ENCODE measurements around the gene ZNF616. TPM values are rescaled to one million over a fixed set of nuclear protein-coding genes. Genes with fewer than 3 reads are reported as not detected.

The ZNF616 gene
- total RNA-seq, 4 donors from 2014 or later: 3.0 to 6.6 (median 4.3) TPM

DNA sequence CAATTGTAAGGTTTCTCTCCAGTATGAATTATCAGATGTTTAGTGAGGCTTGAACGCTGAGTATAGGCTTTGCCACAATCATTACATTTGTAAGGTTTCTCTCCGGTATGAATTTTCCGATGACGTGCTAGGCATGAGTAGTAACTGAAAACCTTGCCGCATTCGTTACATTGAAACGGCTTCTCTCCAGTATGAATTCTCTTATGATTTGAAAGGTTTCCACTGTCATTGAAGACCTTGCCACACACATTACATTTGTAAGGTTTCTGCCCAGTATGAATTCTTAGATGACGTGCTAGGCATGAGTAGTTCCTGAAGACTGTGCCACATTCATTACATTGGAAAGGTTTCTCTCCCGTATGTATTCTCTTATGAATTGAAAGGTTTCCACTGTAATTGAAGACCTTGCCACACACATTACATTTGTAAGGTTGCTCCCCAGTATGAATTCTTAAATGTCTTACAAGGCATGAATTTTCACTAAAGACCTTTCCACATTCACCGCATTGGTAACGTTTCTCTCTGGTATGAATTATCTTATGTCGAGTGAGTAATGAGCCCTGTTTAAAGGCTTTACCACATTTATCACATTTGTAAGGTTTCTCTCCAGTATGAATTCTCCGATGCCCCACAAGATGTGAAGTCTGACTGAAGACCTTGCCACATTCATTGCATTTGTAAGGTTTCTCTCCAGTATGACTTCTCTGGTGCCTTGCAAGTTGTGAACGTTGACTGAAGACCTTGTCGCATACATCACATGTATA, 16.0 kb upstream of the ZNF616 start:
- Histone ChIP-seq H3K4me3 (no peak overlapping the region), H3K4me1 (no peaks in the 10 kb centered on the region), H3K27me3 (no peaks in the 10 kb centered on the region), H3K36me3 (peaks cover 33 to 62% (median 49%) of the 10 kb centered on the region in 4 donors), H3K27ac (replicated peaks in 1 of 4) (no peak overlapping the region), H3K9me3 (peaks cover 0 to 26% (median 19%) of the 10 kb centered on the region in 4 donors)
- 98% methylated on average over 15 of the region's 15 CpGs for WGBS
- TF ChIP-seq, protein P1, sequence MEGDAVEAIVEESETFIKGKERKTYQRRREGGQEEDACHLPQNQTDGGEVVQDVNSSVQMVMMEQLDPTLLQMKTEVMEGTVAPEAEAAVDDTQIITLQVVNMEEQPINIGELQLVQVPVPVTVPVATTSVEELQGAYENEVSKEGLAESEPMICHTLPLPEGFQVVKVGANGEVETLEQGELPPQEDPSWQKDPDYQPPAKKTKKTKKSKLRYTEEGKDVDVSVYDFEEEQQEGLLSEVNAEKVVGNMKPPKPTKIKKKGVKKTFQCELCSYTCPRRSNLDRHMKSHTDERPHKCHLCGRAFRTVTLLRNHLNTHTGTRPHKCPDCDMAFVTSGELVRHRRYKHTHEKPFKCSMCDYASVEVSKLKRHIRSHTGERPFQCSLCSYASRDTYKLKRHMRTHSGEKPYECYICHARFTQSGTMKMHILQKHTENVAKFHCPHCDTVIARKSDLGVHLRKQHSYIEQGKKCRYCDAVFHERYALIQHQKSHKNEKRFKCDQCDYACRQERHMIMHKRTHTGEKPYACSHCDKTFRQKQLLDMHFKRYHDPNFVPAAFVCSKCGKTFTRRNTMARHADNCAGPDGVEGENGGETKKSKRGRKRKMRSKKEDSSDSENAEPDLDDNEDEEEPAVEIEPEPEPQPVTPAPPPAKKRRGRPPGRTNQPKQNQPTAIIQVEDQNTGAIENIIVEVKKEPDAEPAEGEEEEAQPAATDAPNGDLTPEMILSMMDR (IDR thresholded peaks at IDR 0.05): no peak
- TF ChIP-seq POLR2AphosphoS5 (IDR thresholded peaks at IDR 0.05): no peak
- TF ChIP-seq POLR2A (IDR thresholded peaks at IDR 0.05; ENCODE audit: low read depth): no peak
- no peak for TF ChIP-seq EP300 (IDR thresholded peaks at IDR 0.05)
- DNase-seq (ENCODE audit: extremely low spot score): no peak
- intact Hi-C loops (cut with DNase I): no loop called here

DNA sequence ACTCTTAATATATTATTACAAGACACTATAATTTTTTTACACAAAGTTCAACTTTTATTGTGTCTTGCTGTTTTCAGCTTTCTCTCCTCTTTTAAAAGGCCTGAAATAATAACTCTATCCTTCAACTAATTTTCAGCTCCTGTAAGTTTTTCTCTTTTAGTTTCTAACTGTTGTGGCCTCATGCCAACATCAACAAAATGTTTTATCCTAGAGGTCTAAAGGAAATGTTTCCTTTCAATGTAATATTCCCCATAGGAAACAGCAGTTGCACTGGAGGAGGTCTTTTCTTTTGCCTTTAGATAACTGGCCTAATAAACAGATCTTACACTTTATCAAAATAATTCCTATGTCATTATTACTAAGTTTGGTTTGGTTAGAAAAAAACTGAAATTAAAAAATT, 8.5 kb upstream of the ZNF616 start:
- Histone ChIP-seq H3K36me3 (peaks cover 0 to 3% (median 0%) of the 10 kb centered on the region in 4 donors), H3K4me3 (no peak overlapping the region), H3K27me3 (no peaks in the 10 kb centered on the region), H3K9me3 (no peaks in the 10 kb centered on the region), H3K4me1 (no peaks in the 10 kb centered on the region), H3K27ac (replicated peaks in 1 of 4) (no peak overlapping the region)
- TF ChIP-seq, protein P1 (IDR thresholded peaks at IDR 0.05): no peak
- TF ChIP-seq POLR2AphosphoS5 (IDR thresholded peaks at IDR 0.05) (no peak), EP300 (IDR thresholded peaks at IDR 0.05) (no peak), POLR2A (IDR thresholded peaks at IDR 0.05; ENCODE audit: low read depth) (no peak)
- no peak for DNase-seq (ENCODE audit: extremely low spot score)
- intact Hi-C loops (cut with DNase I): no loop called here

DNA sequence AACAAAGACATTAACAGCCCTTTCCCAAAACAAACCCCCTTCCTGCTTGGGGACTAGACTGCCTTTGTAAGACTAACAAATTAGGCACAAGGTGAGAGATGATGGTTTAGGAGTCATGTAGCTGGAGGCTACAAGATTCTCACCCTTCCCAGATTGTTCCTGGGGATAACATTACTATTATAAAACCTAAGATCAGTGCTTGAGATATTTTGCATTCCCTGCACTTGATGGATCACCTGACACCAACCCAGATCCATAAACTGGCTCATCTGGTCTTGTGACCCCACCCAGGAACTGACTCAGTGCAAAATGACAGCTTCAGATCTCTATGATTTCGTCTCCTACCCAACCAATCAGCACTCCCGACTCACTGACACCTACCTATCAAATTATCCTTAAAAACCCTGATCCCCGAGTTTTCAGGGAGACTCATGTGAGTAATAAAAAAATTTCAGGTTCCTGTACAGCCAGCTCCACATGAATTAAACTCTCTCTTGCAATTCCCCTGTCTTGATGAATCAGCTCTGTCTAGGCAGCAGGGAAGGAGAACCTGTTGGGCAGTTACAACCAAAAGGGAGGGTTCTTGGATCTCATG, 2.4 kb upstream of the ZNF616 start:
- H3K27me3 ChIP-seq: no peaks in the 10 kb centered on the region

DNA sequence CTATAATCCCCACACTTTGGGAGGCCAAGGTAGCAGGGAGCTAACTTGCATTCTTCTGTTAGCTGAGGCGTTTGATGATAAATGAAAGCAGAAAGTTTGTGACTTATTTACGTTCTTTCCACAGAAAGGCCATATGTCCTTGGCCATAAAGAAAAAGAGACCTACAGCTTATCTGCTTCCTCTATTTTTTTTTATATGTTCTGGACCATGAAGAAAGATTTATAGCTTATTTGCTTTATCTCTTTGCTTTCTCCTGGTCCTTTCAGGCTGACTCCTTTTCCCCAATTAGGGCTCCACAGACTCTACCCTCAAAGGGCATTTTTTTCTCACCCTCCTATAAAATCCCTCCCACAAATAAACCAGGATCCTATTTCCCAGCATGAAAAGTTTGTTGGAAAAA, 1.5 kb upstream of the ZNF616 start:
- WGBS: 90% methylated on average over 2 of the region's 2 CpGs
- intact Hi-C loops (cut with DNase I): no loop called here
- TF ChIP-seq POLR2A (IDR thresholded peaks at IDR 0.05; ENCODE audit: low read depth) (no peak), EP300 (IDR thresholded peaks at IDR 0.05) (no peak), POLR2AphosphoS5 (IDR thresholded peaks at IDR 0.05) (no peak)
- TF ChIP-seq, protein P1 (IDR thresholded peaks at IDR 0.05): no peak

More for the DNA sequence above, 2.4 kb upstream of the ZNF616 start:
- no peaks in the 10 kb centered on the region for H3K9me3 ChIP-seq
- H3K27ac ChIP-seq (replicated peaks in 1 of 4): no peak overlapping the region
- DNase-seq (ENCODE audit: extremely low spot score): no peak
- WGBS: 79% methylated on average over 3 of the region's 3 CpGs
- no peak overlapping the region for H3K4me3 ChIP-seq
- intact Hi-C loops (cut with DNase I): no loop called here
- no peaks in the 10 kb centered on the region for H3K36me3 ChIP-seq
- H3K4me1 ChIP-seq: peaks cover 12 to 26% (median 20%) of the 10 kb centered on the region in 4 donors
- TF ChIP-seq POLR2A (IDR thresholded peaks at IDR 0.05; ENCODE audit: low read depth): no peak
- no peak for TF ChIP-seq EP300 (IDR thresholded peaks at IDR 0.05)
- TF ChIP-seq, protein P1 (IDR thresholded peaks at IDR 0.05): no peak
- TF ChIP-seq POLR2AphosphoS5 (IDR thresholded peaks at IDR 0.05): no peak

More for the DNA sequence above, 1.5 kb upstream of the ZNF616 start:
- Histone ChIP-seq H3K27ac (replicated peaks in 1 of 4) (no peak overlapping the region), H3K4me1 (peaks cover 12 to 26% (median 20%) of the 10 kb centered on the region in 4 donors), H3K36me3 (no peaks in the 10 kb centered on the region), H3K9me3 (no peaks in the 10 kb centered on the region), H3K27me3 (no peaks in the 10 kb centered on the region), H3K4me3 (no peak overlapping the region)
- DNase-seq (ENCODE audit: extremely low spot score): no peak

Measured in esophagus muscularis mucosa (tissue), 4 donors.